Measurements from ENCODE around the gene FOLR2.

Gene FOLR2

DNA sequence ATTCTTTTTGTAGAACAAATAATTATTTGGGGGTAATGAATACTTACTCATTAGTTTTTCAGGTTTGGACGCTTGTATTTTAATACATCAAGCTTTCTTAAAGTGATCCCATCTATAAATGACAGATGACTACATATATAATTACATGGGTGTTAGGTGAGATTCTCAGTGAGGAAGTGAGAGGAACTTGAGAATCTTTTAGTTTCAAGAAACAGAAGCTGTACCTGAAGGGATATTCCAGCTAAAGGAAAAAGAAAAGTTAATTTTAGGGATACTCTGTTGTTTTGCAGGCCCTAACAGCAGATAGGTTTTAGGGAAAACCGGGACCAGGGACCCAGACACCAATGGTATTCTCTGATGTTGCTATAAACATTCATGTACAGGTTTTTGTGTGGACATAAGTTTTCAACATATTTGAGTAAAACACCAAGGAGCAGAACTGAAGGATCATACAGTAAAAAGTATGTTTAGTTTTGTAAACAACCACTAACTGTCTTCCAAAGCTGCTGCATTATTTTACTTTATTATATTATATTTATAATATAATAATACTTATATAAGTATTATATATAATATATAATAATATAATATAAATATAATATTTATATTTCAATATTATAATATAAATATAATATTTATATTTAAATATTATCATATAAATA is 51.5 kb downstream of the FOLR2 start:
- no peak for FAIRE-seq
- no peak for DNase-seq (ENCODE audit: insufficient read length, low spot score)
- TF ChIP-seq POLR2AphosphoS5 (IDR thresholded peaks at IDR 0.05; ENCODE audit: low read depth, low read length) (no peak), POU2F2 (IDR thresholded peaks at IDR 0.05; ENCODE audit: low read depth, low read length) (no peak), TAF1 (IDR thresholded peaks at IDR 0.05; ENCODE audit: low read depth, low read length) (no peak), SPI1 (IDR thresholded peaks at IDR 0.05; ENCODE audit: low read depth, low read length) (peak; percentile 90)

Measured in GM12891 (cell line).